GM19328 (cell line): ENCODE measurements around the gene FGFR2.

Experiments
- ATAC-seq: cut with Tn5 transposase; IDR thresholded peaks from one replicate; pipeline ENCODE4 v1.9.1; 2021; ENCODE audit warnings: mild to moderate bottlenecking, moderate library complexity; ENCODE audit not compliant: unreplicated experiment

Gene FGFR2

DNA sequence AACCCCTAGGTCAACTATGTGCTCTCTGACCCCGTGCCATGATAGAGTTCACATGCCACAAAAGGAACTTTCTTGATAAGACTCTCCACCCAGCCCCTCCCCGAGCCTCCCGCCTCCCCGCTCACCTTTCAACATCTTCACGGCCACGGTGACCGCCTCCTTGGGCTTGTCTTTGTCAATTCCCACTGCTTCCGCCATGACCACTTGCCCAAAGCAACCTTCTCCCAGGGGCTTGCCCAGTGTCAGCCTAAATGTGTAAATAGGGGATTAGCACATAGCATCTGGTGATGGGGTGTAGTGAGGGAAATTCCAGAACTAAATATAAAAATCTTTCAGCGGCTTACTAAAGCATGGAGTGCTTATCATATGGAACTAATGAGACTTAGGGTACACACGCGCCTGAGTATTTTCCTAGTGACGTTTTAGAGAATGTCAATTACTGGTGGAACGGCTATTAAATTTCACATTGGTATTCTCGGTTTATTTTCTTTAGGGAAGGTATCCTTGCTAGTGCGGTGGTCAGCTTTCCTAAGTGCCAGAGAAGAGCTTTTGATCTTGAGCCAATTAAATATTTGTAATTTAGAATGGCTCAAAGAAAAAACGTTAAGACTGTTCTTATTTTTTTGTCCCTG lies 97.4 kb downstream of the FGFR2 start:
- no peak for ATAC-seq

GRCh38 chr10:121497513-121498470 lies 100.5 kb downstream of the FGFR2 start:
- no peak for ATAC-seq

DNA sequence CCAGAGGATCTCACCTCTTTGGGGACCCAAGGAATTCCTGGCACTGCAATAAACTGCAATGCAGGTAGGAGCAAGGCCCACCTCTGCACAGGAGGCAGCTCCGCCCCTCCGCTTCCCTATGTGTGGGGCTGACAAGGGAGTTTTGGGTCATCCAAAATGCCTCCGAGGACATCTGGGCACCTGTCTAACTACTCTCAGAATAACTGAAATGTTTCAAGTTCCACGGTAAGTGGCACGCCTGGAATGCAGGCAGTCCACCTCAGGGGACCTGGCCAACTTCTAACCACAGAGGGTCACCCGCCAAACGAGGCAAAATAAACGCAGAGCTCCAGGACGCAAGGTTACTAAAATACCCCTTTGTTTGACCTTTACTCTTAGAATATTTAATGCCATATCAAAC lies 102.5 kb downstream of the FGFR2 start:
- no peak for ATAC-seq

DNA sequence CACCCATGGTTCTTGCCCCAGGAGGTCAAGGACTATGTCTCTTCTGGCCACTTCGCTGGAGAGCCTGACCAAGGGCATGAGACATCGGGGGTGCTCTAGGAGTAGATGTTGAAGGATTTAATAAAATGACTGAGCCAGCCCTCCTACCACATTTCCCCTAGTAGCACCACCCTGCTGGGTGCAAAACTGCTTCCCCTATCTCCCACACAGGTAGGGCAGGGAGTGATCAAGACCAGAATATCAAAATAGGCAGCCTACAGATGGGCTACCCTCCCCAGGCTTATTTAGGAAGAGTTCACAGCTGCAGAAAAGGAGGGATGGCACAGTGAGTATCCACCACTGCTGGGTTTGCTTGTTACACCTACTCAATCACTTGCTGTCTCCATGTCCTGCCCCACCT lies 103.9 kb downstream of the FGFR2 start:
- ATAC-seq: no peak

GRCh38 chr10:121493521-121493920 lies 104.7 kb downstream of the FGFR2 start:
- ATAC-seq: no peak

- no peak for ATAC-seq
Measured at GRCh38 chr10:121490871-121491519, 107.2 kb downstream of the FGFR2 start.

- no peak for ATAC-seq
Measured at GRCh38 chr10:121485436-121486139, 112.7 kb downstream of the FGFR2 start.

DNA sequence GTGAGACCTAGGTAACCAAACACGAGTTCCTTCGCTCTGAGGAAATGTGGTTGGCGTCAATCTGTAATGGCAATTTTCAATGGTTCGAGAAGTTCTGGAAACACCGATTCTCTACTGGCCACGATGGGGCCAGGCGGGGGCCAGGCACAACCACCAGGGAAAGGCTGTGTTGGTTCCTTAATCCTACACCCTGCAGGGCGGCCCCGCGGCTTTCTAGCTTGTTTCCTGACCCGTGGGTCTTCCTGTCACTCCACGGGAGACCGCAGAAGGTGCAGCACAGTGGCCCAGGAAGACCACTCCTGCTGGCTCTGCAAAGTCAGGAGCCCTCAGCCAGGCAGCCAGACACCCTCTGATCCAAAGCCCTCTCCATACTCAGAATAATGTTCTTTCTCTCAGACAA lies 113.4 kb downstream of the FGFR2 start:
- ATAC-seq: no peak

DNA sequence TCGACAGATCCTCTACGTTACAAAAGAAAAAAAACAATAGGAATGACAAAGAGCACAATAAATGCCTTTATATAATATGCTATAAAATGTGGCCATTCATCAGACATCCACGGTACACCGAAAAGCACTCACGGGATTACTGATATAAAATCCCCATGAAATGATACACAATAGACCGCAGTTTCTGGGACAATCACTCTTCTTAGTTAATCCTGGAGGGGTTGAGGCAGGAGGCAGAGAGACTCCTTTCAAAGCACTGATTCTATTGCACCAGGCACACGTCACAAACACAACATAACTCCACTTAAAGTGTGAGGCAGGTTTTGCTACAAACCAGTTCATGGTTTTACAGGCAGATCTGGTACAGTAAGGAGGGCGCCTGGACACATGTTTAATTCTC lies 113.8 kb downstream of the FGFR2 start:
- ATAC-seq: no peak

DNA sequence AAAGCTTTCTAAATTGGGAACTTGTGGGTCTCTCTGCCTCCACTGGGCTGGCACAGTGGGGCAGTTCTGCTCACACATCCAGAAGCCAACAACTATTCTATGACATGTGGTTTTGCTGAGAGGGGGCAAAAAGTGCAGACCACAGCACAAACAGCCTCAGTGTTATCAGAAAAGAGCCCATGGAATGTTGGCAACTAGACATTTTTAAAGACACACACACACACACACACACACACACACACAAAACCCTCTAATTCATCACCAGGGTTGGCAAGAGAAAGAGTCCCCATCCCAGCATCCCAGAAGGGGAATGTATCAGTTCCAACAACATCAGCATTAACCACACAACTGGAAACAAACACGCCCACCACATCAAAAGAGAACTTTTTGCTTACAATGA lies 117.1 kb downstream of the FGFR2 start:
- no peak for ATAC-seq

DNA sequence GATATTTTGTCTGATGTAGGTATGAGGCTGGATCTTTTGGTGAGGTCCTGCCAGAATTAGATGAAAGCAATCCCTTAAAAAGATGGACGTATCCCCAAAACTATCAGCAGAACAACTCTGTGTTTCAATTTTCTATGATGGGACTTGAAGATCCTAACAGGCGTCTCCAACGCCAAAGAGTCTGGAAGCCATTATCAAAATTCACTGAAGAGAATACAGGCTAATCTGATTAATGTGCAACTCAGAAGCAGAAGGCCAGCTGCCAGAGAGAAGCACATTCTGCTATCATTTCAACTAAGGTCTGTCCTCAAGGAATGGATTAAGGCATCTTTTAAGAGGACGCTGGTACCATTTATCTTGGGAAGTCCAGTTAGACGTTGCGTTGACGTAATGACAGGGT lies 119.7 kb downstream of the FGFR2 start:
- ATAC-seq: no peak

DNA sequence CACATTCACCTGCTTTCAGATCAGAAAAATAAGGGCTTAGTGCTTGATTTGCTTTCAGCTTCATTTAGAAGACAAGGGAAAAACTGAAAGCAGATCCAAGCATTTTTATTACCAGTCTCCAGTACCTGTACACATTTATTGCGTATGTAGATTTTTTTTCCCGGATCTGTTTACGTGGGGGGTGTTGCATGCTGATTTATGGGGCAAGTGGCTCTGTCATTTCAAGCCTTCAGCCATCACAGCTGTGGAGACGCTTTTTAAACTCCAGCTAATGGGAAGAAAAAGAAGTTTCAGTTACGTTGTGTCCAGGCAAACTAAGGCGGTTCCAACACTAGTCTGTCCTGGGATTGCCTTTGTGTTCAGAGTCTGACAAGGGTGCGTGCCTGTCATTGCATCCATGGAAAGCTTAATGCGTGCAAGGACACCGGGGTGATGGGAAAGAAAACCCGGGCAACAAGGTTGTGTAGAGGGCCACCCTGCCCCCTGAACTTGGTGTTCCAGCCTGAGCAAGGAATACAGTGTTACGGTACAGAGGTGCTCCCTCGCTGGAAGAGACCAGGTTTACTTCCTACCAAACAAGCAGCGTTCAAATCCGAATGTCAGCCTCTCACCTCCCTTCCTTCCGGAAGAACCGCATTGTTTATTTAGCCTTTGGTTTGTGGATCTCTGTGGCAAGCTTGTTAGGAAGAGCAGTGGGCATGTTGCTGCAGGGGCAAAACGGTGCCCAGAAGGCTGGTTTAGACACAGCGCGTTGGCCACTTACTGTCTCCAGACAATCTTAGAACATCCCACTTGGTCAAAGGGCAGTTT lies 128.2 kb downstream of the FGFR2 start:
- no peak for ATAC-seq

GRCh38 chr10:121468726-121469125 lies 129.5 kb downstream of the FGFR2 start:
- ATAC-seq: no peak

DNA sequence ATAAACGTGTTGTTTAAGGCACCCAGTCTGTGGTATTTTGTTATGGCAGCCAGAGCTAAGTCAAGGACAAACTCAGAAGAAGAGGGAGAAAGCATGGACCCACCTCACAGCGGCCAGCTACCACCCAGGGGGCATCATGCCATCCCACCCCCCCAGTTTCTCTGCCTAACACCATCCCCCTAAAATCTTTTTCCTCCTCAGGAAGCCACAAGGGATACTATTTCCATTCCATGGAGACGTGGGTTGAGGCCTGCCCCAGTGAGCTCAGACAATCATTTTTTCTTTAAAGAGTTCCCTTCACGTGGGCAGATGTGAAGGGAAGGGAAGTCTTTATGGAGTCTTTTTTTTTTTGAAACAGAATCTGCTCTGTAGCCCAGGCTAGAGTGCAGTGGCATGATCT lies 131.8 kb downstream of the FGFR2 start:
- ATAC-seq: no peak

DNA sequence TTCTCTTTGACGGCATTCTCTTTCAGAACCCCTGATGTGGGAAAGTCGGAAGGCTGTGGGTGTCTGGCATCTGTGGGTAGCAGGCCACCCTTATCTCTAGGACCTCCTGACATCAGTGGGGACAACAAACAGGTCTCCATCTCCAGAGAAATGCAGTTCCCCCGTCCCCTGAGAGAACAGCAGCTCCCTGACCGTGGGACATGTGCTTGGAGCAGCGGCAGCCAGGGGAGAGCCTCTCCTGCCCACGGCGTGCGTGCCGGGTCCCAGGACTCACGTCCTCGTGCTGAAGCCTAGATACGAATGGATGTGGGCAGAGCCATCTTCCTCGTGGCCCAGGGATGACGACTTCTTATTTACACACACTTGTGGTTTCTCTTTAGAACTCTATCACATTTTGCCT lies 133.0 kb downstream of the FGFR2 start:
- ATAC-seq: no peak

- no peak for ATAC-seq
Measured at GRCh38 chr10:121464517-121464916, 133.7 kb downstream of the FGFR2 start.

- ATAC-seq: no peak
Measured at GRCh38 chr10:121462955-121463354, 135.3 kb downstream of the FGFR2 start.

DNA sequence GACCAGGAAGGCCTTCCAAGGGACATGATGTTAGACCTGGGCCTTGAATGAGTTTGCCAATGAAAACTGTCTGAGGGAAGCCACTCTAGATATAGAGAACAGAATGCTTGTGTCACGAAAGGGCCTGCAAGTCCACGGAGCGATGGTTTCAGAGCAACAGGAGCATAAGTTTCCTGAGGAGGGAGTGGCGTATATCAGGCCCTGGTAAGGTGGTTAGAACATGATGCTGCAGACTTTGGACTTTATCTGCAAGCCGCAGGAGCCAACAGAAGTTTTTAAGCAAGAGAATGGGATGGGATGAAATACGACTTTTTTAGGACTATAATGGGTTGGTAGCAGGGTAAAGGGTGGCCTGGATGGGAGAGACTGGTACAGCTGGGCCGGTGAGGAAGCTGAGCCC lies 136.0 kb downstream of the FGFR2 start:
- no peak for ATAC-seq

- no peak for ATAC-seq
Measured at GRCh38 chr10:121461307-121461706, 136.9 kb downstream of the FGFR2 start.

DNA sequence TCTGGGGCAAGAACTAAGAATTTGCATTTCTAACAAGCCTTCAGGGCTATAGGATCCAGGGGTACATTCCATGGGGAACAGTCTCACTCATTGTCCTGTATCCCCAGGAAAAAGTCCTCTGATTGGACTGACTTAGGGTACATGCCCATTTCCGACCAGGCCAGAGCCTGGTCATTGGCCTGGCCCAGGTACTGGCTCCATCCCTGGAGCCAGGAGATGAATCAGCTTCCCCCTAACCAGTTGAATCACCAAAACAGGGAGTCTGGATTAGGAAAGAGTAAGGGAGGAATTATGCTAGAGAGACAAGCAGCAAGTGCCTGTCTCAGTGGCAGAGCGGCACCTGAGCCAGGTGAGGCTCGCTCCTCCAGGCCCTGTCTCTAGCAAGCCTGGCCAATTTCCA lies 137.5 kb downstream of the FGFR2 start:
- no peak for ATAC-seq
